Measurements from ENCODE around the gene DGCR8.

The DGCR8 gene

DNA sequence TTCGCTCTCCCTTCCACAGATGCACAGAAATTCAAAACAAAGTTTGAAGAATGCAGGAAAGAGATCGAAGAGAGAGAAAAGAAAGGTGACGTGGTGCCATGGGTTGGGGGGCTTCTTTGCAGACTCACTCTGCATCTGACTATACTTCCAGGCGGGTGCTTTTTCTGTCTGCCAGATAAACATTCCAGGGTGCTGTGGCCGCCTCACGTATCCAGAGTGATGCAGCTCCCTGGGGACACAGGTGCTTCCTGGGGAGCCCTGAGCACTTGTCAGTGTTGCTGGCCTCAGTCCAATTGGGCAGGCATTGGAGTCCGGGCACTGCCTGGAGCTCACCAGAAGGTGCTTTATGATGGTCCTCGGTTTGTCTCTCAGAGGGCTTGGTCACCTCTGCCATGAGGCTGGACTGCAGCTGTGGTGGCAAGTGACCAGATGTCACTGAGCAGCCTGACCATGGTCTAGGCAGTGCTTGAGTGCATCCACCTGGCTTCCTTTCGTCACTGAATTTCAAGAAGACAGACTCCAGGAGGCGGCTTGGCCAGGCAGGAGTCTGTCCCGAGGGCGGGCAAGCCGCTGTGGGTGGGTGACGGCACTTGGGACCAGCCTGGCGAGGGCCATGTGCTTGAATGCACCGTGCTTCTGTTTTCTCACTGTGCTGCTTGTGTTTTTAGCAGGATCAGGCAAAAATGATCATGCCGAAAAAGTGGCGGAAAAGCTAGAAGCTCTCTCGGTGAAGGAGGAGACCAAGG lies 46.4 kb downstream of the DGCR8 start:
- no peak for DNase-seq

- DNase-seq, result no peak
Measured at GRCh38 chr22:20127318-20127868, 47.4 kb downstream of the DGCR8 start.

DNA sequence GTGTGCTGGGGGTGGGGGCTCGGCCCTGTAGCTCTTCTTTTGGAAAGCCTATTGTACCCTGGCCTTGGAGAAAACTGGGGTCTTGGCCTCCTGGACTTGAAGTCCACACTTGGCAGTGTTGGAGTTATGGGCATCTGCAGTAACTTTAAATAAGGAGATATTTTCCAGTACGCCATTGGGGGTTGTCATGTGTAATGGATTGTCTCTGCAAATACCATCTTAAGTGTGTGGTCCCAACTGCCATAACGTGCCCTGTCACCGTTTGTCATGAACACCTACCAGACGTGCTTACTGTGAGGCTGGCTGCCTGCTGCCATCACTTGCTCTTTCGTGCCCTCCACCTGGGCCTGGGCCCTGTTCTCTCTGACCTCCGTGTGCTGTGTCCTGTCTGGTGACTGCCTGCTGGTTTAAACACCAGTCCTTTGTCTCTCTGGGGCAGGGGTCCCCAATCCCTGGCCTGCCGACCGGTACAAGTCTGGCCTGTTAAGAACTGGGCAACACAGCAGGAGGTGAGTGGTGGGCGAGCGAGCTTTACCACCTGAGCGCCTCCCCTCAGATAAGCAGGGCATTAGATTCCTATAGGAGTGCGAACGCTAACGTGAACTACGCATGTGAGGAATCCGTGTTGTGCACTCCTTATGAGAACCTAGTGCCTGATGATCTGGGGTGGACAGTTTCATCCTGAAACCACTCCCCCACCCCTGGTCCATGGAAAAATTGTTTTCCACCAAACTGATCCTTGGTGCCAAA lies 48.0 kb downstream of the DGCR8 start:
- DNase-seq, result no peak

DNA sequence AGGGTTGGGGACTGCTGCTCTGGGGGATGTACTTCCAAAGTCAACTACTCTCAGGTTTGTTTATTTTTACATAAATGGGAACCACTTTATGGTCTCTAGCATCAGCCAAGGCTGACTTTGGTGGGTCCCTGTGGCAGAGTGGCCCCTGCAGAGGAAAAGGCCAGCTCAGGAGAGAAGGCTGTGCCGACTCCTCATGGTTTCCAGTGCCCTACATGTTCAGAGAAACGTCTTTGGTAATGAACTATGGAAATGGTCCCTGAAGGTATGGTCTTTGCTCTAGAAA lies 48.5 kb downstream of the DGCR8 start:
- no peak for DNase-seq

DNA sequence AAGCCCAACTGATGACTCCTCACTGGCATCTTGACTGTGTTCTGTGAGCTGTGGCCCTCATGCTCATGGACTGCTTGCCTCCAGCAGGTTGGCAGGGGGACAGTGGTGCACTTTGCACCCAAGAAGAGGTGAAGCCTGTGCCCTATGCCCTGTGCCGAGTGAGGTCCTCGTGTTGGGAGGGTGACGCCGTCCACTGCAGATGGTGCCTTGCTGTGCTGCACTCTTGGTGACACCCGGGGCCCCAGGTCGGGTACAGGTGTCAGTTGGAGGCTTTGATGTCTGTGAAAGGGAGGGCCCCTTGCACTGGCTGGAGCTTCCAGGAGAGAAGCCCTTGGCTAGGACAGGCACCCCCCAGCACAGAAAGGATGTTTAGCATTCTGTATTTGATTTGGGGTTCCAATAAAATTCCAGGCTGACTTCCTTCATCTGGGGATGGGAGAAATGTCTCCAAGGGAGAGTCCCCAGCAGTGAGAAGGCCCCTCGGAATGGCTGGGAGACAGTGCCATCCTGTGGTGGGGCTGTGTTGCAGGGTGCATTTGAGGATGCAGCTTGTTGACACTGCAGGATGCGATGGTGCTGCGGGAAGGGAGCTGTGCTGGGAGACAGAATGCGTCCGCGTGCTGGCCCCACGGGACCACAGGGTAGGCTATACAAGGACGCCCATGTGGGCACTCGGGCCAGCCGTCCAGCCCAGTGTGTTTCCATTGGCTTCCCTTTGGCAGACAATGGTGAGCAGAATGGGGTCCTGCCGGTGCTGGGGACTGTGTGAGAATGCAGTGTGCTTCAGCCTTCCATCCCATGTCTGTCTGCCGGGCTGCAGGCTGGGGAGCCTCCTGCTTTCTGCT lies 49.1 kb downstream of the DGCR8 start:
- DNase-seq, result peak; percentile 65

GRCh38 chr22:20129747-20130014 lies 49.6 kb downstream of the DGCR8 start:
- DNase-seq, result no peak

DNA sequence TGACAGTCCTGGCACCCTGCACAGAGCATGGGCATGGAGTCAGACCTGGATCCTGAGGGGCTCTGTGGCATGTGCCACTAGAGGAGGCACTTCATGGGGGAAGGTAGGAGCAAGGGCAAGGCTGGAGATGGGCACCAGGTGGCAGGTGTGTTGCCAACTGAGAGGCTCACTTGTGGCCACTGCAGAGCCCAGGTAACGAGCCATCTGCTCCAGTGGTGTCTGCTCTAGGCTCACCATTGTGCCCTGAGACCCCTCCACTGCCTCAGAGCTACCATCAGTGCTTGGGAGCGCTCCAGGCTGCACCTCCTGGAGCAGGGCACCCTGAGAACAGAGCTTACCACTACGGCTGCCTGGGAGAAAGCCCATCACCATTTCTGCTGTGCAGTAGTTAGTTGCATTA lies 50.3 kb downstream of the DGCR8 start:
- peak; percentile 24 for DNase-seq

- peak; percentile 90 for DNase-seq
Measured at GRCh38 chr22:20130731-20131596, 50.9 kb downstream of the DGCR8 start.

DNA sequence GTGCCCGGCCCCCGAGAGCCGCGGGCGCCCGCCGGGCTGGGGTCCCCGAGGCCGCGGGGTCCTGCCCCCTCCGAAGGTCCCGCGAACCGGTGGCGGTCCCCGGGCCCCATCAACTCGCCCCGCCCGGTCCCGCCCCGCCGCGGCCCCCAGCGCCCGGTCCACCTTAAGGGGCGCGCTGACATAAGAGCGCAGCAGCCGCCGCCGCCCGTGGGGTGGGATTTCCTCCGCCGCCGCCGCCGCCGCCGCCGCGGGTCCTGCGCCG lies 51.5 kb downstream of the DGCR8 start, which contains the start of gene ZDHHC8:
TSS of gene ZDHHC8 (plus strand) at position 208 of the 262 bp plus-strand sequence. CDS start 144 bp downstream, outside the sequence.
- DNase-seq, result peak; percentile 75

GRCh38 chr22:20131859-20132685 lies 52.0 kb downstream of the DGCR8 start:
- peak; percentile 43 for DNase-seq

GRCh38 chr22:20132686-20133246 lies 52.7 kb downstream of the DGCR8 start:
- DNase-seq, result no peak

DNA sequence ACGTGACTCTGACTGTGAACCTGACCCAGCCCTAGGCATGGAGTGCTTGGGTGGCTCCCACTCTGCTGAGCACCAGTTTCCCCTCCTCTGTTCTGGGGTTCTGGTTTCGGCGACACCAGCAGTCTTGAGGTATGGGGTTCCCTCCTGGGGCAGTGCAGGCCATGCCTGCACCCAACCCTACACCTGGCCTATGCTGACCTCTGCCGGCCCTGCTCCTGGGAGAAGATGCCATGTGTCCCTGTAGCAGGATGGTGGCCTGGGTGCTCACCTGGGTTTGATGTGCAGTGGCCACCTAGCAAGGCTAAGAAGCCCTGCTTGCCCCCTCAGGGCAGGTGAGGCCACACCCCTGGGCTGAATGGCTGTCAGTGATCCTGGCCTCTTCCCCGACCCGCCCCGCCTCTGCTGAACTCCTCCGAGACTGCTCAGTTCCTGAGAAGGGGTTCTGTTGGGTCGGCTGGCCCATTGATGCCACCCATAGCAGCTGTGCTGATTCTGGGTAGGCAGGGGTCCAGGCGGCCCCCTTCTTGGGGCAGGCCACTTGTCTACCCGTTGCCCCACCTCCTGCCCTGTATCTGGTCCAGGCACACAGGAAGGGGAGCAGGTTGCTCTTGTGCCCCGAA lies 54.0 kb downstream of the DGCR8 start:
- no peak for DNase-seq

DNA sequence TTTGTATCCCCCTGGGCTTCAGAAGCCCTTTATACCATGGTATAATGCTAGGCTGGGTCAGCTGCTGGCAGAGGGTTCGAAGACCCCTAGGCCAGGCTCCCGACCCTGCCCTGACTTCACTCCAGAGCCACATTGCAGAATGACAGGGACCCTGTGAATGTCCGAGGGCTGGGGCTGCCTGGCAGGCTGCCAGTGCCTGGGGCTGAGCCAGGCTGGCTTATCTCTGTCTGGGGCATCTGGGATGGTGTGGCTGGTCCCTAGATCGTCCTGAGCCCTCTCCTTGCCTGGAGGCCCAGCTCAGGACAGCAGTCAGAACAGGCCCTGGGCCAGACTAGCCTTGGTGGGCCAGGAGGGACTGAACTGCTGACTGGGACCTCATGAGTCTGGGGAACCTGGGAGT lies 55.2 kb downstream of the DGCR8 start:
- no peak for DNase-seq

DNA sequence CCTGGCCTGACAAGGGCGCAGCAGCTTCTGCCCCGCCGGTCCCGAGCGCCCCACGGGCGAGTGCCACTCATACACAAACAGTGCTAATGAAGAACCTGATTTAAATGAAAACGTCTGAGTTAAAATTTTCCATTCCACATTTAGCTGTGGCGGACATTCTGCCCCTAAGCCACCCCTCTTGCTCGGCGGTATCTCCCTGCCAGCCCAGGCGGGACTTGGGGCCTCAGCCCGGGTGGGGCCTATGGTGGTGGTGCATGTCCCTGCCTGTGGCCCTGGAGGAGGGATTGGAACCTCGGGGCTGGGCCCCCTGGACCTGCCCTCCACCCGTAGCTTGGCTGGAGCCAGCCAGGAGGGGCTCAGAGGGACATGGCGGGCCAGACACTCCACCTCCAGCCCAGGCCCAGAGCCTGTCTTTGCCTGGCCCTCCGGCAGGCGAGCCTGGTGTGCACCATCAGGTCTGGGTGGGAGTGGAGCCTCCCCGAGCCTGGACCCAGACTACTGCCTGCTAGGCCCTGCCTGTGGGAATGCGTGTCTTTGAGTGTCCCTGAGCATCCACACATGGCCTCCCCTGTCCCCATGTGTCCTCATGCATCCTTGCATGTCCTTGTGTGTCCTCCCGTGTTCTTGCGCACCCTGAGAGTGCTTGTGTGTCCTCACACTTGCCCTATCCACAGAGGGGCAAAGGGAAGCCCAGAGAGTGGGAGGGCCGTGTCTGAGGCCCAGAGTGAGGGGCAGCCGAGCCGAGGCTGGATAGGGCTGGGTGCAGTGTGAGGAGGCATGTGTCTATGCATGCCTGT lies 56.0 kb downstream of the DGCR8 start:
- no peak for DNase-seq

DNA sequence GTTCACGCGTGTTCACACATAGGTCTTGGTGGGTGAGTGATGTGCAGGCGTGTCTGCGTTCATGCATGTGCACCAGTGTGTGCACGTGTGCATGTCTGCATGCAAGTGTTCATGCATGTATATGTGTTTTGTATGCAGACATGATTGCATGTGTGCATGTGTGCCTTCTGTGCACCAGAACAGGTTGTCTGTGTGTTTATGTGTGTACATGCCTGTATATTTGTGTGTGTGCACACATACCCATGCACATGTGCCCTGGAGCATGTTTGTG lies 56.5 kb downstream of the DGCR8 start:
- no peak for DNase-seq

DNA sequence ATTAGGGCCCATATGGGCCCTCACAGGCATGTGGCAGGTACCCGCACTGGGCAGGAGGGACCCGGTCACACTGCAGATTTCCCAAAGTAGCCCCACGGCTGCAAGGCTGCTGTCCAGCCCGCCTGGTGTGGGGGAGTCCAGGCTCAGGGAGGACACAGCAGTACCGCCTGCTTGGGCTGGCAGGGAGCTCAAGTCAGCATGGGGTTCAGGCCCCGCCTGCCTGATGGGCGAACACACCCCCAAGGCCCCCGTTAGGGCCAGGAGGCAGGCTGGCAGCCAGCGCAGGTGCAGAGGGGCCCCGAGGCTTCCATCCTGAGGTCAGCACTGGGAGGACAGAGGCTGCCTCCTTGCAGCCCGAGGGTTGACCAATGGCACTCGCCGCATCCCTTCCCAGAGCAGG lies 57.1 kb downstream of the DGCR8 start:
- DNase-seq, result no peak

DNA sequence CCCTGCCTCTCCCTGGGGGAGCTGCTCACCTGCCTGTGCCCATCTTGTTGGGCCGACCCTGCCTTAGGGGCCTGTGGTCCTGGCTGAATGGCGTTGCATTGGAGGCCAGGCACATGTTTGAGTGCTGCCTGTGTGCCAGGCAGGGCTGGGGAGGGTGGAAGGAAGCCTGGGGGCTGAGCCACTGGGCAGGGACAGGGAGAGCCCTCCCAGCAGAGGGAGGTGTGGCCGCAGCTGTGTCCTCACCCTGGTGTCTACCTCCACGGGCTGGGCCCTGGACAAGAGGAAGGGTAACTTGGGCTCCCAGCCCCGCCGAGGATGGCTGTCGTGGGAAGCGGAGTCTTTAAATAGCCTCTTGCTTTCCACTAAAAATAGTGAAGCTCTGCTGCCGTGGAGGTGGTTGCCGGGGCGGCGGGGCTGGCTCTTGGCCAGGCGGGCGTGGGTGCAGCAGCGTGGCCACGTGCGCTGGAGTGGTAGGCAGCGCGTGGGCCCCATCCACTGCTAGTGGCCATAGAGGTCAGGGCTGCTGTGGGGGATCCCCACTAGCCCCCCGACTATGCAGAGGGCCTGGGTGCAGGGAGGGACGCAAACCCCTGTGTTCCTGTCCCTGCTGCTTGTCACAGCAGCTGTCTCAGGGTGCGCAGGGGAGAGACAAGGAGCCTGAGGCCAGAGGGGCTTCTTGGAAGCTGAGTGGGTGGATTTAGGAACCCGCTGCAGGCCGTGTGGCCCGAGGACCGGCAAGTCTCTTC lies 57.8 kb downstream of the DGCR8 start:
- DNase-seq, result no peak

DNA sequence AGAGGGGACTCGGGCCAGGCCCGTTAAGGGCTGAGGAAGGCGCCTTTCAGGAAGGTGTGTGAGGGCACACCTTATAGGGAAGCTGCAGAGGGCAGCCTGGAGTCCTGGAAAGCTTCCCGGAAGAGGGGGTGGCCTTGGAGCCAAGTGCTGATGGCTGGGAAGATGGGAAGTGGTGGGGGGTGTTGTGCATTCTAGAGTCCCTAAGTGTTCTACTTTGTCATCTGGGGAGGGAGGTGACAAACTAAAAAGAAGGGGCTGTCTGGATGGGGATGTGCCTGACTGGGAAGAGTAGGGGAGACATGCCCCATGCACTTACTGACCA lies 58.3 kb downstream of the DGCR8 start:
- no peak for DNase-seq

DNA sequence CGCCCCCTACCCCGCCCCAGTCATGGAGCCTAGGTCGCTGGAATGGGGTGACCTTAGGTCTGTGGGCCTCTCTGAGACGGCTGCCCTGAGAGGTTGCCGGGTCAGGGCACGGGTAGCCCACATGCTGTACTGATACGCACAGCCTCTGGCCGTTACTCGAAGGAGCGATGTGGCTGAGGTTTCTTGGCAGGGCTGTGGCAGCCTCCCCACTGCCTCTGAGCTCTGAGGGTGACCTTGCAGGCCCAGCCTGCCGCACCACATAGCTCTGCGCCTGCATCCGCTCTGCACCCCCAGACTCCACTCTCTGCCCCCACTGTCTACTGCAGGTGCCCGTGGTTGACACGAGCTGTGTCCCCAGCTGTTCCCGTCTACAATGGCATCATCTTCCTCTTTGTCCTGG lies 58.8 kb downstream of the DGCR8 start:
- no peak for DNase-seq

All from CD4-positive, alpha-beta T cell treated with Interleukin-17A for 4 hours (primary cell).